Left cardiac atrium (tissue), 4 donors: Measurements from ENCODE around the gene CRYBG2. TPM values are rescaled to one million over a fixed set of nuclear protein-coding genes. Genes with fewer than 3 reads are reported as not detected.
"Not testable (repeated sequence)": the region's sequence is repeated elsewhere in the genome, so short reads cannot be mapped to it uniquely, and the experiment has no call there.

Experiments used
- ATAC-seq, 2 donors: fragments of 200-7000 bp; cut with Tn5 transposase; one replicate each; pipeline ENCODE4 v1.9.1; 2020; ENCODE audit warnings: mild to moderate bottlenecking in 2 of 2, moderate library complexity in 2 of 2
- DNase-seq: peaks from one replicate; pipeline ENCODE4 v3.0.0-alpha.2; 2020
- intact Hi-C, 2 donors: fragments of 100-400 bp; cut with DNase I; formaldehyde crosslinking; loops; one replicate each; pipeline versions ENCODE4 v1.14.1 to v1.15.1; 2022 to 2023
- long read RNA-seq: library from polyadenylated mRNA; unstranded; transcript quantifications from one replicate; pipeline ENCODE4 v2.0.0, GENCODE V29; 2021
- total RNA-seq, 2 donors: library from RNA; stranded (reverse); fragmentation: NEBNext Ultra II Directional; extraction: Animal tissue kit (Norgen Biotek cat#: 25700); gene quantifications; one replicate each; pipeline ENCODE4 v1.2.1, GENCODE V29; 2021
- donor health status: DM: no; HTN: yes; CAD: no.
- donor health status: DM: no; HTN: yes; CAD: no; lungs with severe emphysema.
- donor health status: DM: yes; HTN: yes; CAD: no.
- donor health status: Dilated cardiomyopathy.

The CRYBG2 gene, protein sequence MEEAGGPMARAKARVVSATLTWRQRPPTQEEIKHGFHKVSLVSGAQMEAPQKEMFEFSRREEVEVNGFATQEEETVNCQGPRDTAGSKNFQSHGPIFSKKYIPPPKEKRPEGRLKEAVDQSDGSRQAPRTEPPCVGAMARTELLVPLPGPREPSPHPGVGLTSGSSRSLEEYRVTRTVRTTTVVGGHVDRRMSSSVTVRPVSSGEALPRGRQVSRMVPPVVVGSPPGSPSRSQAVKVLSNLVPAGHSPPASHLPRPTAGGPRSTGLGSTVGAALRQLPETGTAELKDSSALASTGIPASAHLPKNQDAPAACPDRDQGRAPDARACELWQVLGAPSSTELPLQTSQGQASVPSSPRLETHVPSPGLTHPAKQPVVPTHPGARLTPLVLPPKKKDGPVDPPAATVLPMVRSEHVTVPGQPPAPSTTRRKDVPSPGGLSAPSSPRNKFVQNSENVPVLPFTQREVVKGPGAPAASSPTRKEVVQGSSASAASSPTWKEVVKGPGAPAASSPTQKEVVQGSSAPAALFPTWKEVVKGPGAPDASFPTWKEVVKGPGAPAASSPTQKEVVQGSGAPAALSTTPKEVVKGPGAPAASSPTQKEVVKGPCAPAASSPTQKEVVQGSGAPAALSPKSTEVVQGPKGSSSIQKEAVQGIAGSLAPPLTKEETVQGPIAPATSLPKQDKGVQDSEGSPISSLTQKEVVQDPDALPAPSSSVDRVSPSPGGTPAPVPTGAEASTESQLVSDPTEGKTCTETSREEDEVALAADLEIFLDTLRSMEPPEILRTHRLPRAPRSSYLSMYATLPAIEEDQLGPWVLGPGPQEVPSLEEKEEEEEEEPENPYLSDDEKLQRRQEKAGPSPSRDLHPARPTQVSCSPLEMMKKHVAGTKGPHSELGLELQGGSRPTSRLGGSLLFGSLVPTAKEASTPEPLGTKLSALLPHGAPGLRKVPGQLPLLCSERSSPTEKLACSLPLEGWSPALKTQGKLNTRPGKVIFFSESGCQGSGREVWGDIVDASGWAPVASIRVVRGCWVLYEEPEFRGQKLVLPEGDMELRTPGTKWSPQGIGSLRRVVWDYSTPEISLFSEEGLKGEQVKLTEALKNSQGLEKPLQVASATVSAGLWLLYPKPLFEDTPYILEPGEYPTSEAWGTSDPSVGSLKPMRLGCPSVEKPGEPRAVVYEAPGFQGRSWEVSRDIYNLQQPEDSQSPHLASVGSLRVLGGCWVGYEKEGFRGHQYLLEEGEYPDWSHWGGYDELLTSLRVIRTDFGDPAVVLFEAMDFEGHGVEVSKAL (N-terminal part only)
- total RNA-seq = not detected
- long read RNA-seq = 0 reads

DNA sequence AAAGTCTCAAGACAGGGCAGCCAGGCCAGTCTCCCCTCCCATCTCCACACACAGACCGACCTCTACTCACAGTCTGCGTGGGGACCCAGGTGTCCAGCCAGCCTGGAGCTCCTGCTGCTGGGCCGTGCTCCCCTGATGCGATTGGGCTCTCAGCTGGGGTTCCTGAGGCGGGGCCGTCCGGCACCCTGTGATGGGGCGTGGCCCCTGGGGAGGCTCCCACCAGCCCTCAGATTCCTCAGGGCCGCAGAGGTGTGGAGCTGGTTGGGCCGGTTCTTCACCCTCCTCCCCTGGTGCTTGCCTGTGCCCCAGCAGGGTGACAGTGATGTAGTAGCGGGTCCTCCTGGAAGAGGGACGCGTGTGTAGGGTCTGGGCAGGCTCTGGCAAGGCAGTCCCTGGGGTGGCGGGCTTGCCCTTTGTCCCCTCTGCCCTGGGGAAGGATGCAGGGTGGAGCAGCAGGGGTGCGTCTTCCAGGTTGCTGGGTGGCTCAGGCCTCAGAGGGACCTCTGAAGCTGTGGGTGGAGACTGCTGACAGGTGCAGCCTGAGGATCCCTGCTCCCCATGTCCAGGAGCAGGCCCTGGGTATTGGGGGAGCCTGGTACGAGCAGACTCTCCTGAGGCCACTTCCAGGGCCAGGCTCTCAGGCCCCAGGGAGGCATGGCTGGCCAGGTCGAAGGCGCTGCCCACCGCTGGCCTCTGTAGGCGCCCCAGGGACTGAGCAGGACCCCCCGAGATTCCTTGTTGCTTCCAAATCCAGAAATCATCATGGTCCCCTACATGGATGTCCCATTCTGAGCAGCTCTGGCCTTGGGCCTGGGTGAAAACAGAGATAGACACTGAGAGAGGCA is at the start of gene CRYBG2:
CRYBG2 (minus strand) TSS at position 155 of the 845 bp plus-strand sequence. CDS start 7,473 bp downstream, outside the sequence.
- intact Hi-C loops = no loop called here
- ATAC-seq (no peak), DNase-seq (no peak)

DNA sequence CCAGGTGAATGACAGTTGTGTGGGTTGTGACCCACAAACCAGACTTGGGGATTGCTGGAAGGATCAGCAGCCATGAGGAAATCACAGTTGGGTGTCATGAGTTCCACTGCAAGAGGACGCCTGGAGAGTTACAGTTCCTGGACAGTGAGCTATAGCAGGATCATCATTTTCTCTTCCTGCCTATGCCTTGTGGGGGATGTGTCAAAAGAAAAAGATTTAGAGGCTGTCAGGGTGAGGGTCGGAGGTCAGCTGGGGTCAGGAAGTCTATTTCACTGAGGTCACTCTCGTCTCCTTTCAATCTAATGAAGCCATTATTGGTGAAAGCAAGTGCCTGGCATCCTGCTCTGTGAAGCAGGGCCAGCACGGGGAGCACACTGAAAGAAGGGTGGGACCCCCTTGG is 49.7 kb upstream of the CRYBG2 start:
- no peak for ATAC-seq
- intact Hi-C loops = no loop called here
- no peak for DNase-seq

DNA sequence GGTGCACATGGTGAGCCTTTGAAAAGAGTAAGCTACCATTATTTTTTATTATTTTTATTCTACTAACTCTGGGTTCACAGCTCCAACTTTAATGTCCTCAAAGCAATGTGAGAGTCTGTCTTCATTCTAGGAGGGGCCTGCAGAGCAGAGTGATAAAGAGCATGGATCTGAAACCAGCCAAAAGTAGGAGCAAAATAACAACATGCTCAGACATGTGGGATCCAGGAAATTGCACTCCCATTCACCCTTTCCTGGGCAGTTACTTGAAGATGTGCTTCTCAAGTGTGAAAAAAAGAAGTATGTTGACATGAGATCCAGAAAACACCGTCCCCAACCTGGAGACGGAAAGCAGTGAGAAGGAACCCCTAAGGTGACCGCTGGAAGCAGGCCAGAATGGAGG is 48.0 kb upstream of the CRYBG2 start:
- ATAC-seq = no peak
- no peak for DNase-seq
- intact Hi-C loops = no loop called here

DNA sequence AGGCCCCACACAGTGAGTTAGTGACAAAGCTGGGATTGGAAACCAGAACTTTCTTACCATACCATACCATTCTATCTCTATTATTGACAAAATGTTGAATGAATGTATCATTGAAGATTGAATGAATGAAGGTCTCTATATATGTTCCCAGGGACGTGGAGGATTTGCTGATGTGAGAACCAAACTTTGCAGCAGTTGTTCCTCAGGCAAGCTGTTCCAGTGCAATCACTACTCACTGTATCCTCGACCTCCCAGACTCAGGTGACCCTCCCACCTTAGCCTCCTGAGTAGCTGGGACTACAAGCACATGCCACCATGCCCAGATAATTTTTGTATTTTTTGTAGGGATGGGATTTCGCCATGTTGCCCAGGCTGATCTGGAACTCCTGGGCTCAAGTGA is 45.1 kb upstream of the CRYBG2 start:
- DNase-seq (no peak), ATAC-seq (no peak)
- intact Hi-C loops = no loop called here

DNA sequence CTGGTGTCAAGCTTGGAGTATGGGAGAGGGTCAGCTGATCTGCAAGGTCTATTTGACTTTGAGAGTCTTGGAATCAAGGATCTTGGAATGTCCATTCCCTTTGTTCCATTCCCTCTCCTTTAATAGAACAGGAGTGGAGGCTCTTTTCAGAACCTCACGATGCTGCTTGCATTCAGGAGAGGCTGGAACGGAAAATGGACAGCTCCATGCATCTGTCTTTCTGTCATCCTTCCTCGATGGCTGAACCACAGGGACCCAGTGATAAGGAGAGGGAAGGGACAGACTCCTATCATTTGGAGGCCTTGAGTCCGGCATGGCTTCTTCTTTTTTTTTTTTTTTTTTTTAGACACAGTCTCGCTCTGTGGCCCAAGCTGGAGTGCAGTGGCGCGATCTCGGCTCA is 41.8 kb upstream of the CRYBG2 start:
- ATAC-seq (no peak), DNase-seq (no peak)
- intact Hi-C loops = no loop called here

DNA sequence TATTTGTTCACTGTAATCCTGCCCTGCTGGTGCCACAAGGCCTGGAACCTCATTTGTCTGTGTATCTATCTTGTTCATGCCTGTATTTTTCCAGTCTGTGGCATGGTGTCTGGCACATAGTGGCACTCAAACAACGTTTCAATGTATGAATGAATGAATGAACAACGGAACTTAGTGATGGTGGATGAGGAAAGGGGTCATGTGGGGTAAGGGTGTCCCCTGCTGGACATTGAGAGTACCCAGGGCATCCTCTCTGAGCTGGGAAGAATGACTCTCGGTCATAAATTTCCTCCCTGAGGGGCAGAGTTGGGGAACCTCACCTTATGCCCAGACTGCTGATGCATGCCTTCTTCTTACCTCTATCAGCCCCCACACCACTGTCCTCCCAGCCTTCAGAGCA is 37.5 kb upstream of the CRYBG2 start:
- peak in 1 of 2 donors; percentile 45 for ATAC-seq
- no peak for DNase-seq
- intact Hi-C loops = no loop called here

DNA sequence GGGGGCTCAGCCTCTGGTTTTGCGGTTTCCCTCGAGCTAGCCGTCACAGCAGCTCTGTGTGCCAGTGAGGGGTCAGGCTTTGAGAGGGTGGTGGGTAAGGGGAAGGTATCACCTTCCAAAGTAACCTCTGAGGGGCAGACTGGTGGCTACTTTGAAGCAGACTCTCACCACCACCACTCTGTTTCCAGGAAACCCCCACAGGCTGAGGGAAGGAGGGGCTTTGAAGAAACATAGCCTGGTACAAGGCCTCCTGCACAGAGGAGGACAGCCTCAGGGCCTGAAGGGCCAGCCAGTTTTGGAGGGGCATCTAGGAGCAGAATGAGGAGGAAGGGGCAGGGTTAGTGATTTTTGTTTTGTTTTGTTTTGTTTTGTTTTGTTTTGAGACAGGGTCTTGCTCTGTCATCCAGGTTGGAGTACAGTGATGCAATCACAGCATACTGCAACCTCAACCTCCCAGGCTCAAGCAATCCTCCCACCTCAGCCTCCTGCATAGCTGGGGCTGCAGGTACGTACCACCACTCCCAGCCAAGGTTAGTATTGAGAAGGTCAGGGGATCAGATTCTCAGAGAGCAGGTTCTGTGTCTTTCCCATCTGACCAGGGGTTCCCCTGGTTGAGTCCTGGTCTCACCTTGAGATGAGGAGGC is 35.8 kb upstream of the CRYBG2 start:
- DNase-seq (no peak), ATAC-seq (no peak)
- intact Hi-C loops = no loop called here

DNA sequence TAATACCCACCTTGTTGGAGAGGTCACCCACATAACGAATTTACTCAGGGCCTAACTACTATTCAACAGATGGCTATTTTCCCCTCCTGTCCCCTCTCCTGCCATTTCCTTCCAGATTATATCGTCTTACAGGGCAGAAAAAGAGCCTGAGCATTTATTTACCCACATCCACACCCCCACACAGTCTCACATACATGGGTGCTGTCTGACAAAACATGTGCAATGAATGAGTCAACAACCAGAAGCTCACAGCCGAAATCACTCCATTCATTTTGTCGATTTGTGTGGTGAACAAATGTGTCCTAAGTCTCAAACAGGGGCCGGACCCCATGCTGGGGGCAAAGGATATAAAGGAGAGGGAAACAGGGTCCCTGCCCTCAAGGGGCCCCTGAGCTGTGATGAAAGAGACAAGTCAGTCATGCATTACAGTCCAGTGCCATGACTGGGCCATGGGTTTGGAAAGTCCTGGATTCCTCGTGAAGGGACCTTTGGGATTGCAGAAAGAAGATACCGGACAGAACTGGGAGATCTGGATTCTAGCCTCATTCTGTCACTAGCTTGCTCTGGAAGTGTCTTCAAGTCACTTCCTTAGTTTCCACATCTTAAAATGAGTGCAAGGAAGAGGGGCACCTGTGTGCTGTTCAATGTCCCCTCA is 35.0 kb upstream of the CRYBG2 start:
- ATAC-seq (no peak), DNase-seq (no peak)
- intact Hi-C loops = no loop called here

DNA sequence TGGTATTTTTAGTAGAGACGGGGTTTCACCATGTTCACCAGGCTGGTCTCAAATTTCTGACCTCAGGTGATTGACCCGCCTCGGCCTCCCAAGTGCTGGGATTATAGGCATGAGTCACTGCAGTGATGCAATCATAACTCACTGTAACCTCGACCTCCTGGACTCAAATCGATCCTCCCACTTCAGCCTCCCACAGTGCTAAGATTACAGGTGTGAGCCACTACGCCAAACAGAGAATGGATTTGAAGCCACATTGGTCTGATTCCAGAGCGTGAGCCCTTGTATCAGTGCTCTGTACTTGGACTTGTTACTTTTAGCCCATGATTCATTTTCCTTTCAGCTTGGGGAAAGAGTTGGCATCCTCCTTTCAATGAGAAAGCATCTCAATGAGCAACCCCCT is 33.5 kb upstream of the CRYBG2 start:
- intact Hi-C loops = no loop called here

DNA sequence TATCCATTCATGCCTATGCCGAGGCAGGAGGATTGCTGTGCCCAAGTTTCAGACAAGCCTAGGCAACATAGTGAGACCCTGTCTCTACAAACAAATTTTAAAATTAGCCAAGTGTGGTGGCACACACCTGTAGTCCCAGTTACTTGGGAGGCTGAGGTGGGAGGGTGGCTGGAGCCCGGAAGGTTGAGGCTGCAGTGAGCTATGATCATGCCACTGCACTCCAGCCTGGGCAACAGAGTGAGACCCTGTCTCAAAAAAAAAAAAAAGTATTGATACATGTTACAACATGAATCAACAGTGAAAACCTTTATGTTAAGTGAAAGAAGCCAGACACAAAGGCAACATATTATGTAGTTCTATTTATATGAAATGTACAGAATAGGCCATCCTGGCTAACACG is 31.1 kb upstream of the CRYBG2 start:
- ATAC-seq, intact Hi-C loops, DNase-seq: not testable (repeated sequence)

More for the DNA sequence above, 33.5 kb upstream of the CRYBG2 start:
- ATAC-seq = peak in 1 of 2 donors; percentile 32
- DNase-seq = no peak

DNA sequence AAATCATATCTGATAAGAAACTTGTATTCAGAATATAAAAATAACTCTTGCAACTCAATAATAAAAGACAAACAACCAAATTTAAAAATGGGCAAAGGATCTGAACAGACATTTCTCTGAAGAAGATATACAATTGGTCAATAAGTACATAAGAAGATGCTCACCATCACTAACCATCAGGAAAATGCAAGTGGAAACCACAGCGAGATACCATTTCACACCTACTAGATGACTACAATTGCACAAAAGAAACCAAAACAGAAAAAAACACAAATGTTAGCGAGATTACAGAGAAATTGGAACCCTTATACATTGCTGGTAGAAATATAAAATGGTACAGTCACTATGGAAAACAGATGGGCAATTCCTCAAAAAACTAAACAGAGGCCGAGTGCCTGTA is 30.1 kb upstream of the CRYBG2 start:
- intact Hi-C loops = no loop called here
- ATAC-seq (no peak), DNase-seq (no peak)

DNA sequence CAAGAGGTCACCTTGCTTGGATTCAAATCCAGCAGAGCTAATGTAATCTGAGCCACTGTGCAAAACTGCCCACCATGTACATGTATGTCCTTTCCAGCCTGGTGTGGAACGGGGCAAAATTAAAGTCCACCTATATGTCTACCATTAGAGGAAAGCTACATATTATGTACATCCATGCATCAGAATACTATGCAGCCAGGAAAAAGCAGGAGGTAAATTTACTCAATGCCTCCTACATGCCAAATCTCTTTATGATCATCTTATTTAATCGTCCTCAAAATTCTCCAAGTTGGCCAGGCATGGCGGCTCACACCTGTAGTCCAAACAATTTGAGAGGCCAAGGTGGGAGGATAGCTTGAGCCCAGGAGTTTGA is 24.9 kb upstream of the CRYBG2 start:
- no peak for DNase-seq
- no peak for ATAC-seq
- intact Hi-C loops = no loop called here

DNA sequence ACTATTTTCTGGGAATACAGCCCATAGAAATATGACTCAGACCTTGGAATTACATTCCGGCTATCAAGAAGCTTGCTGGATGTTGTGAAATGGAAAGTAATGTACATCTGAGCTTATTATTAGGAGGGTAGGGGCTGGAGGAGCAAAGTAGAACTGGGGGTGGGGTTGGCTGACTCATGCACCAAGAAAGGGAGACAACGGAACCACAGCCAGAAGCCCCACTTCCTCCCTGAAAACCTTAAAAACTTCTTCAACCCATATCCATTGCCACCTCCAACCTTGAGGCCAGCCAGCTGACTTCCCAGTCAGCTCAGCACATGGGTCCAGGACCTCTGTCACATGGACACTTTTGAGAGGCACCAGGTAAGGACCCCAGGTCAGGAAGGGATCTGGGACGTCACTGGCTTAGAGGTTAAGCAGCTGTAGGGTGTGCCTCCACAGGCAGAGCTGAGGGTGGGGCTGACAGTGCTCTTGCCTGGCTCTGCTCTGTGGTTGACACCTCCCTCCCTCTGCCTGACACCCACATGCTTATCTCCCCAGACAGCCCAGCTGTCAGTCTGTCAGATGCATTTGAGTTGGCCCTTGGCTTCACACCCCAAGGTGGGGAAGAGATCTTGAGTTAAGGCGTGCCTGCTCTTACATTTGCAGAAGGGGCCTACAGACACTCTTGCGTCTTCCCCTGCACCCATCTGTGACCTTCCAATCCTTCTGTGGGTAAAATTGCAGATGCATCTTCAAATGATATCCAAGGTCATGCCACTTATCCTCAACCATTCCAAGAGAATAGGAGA is 24.4 kb upstream of the CRYBG2 start:
- intact Hi-C loops = no loop called here
- peak; percentile 40 for DNase-seq
- ATAC-seq = peak; percentile 92 to 97

DNA sequence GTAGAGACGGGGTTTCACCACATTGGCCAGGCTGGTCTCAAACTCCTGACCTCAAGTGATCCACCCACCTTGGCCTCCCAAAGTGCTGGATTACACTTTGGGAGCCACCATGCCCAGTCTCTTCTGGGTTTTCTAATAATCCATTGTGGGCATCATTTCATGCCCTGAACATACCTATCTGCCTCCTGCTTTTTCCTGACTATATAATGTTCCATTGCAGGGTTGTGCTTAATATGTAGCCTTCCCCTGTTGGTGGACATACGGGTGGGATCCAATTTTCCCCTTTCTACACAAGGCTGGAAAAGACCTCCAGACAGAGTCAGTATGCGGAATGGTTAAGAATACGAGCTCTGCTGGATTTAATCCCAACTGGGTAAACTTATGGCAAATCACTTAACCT is 22.1 kb upstream of the CRYBG2 start:
- intact Hi-C loops = no loop called here
- no peak for ATAC-seq
- DNase-seq = no peak

DNA sequence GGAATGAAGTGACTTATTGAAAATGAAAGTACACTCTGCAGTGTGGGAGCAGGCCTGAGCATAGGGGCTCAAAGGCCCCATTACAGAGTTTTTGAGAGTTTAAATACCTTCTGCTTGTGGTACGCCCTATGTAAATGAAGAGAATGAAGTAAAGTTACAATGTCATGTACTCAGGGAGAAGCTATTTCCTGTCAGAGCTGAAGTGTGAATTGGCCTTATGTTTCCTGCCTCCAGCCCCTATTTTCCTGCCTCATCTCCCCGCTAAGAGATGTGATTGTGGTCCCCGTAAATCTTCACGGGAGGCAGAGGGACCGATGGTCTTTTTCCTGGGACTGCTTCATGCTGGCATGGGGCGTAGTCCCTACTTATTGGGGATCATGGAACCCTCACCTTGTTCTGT is 21.2 kb upstream of the CRYBG2 start:
- DNase-seq (no peak), ATAC-seq (no peak)
- intact Hi-C loops = no loop called here

DNA sequence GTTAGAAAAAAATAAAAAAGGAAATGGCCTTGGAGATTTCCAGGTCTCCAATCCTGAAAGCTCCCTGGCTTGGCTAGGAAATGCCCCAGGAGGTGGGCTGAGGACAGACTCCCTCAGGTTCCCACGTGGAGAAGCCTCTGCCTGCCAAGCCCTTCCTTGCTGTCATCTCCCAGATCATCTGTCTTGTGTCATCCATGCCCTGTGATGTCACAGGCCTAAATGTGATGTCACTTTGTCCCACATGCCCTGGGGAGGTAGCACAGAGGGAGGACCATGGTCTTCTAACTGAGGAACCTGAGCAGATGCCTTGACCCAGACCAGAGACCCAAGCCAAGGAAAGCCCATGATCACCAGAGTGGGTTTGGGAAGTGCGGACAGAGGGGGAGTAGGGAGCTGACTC is 20.4 kb upstream of the CRYBG2 start:
- DNase-seq, ATAC-seq, intact Hi-C loops: not testable (repeated sequence)

DNA sequence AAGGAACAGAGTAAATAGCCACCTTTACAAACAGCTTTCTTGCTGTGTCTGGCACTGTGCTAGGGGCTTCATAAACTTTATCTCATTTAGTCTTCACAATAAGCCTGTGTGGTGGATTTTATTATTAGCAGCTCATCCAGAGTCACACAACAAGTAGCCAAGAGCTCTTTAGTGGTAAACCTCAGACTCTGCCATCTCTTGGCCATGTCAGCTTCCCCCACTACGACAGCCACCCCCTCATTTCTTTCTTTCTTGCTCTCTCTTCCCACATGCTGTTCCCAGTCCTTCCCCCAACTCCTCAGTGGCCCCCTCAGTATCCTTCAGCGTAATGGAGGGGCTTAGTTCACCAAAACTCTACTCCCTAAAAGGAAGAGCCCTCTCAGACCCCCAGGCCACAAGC is 19.9 kb upstream of the CRYBG2 start:
- intact Hi-C loops = no loop called here
- DNase-seq = no peak
- ATAC-seq = no peak
